ENCODE data around the gene GJA8.

GJA8 gene

DNA sequence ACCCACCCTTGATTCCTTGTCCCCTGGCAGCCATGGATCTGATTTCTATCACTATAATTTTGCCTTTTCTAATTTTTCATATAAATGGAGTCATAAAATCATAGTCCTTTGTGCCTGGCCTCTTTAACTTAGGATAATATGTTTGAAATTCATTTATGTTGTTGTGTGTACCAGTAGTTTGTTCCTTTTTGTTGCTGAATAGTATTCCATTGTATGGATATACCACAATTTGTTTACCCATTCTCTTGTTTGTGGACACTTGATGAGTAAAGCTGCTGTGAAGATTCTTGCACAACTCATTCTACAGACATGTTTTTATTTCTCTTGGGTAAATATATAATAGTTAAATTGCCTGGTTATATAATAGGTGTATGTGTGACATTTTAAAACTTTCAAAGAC, 22.7 kb upstream of the GJA8 start:
- no peaks in the 10 kb centered on the region for H3K27me3 ChIP-seq (ENCODE audit: control insufficient read depth, insufficient read depth, low read length)
- no peak overlapping the region for H3K27ac ChIP-seq
- H3K4me3 ChIP-seq (ENCODE audit: low read depth, low read length) = no peak overlapping the region
- no peaks in the 10 kb centered on the region for H3K9me3 ChIP-seq (ENCODE audit: control insufficient read depth, low read length)
- no peaks in the 10 kb centered on the region for H3K4me1 ChIP-seq
- H3K79me2 ChIP-seq = no peaks in the 10 kb centered on the region
- no peaks in the 10 kb centered on the region for H3K36me3 ChIP-seq (ENCODE audit: control insufficient read depth, insufficient read depth, low read length)
- H3K4me2 ChIP-seq (ENCODE audit: low read length) = no peak overlapping the region
- TF ChIP-seq CTCF (IDR thresholded peaks at IDR 0.05) = no peak
- no peak overlapping the region for H2AFZ ChIP-seq
- no peak overlapping the region for H3K9ac ChIP-seq

GRCh38 chr1:147882535-147882934, 20.1 kb upstream of the GJA8 start:
- H3K27ac ChIP-seq = no peak overlapping the region
- no peak for TF ChIP-seq CTCF (IDR thresholded peaks at IDR 0.05)
- no peaks in the 10 kb centered on the region for H3K36me3 ChIP-seq (ENCODE audit: control insufficient read depth, insufficient read depth, low read length)
- H3K4me1 ChIP-seq = no peaks in the 10 kb centered on the region
- H3K4me3 ChIP-seq (ENCODE audit: low read depth, low read length) = no peak overlapping the region
- no peak overlapping the region for H3K9ac ChIP-seq
- H3K4me2 ChIP-seq (ENCODE audit: low read length) = no peak overlapping the region
- no peaks in the 10 kb centered on the region for H3K79me2 ChIP-seq
- H2AFZ ChIP-seq = no peak overlapping the region
- no peaks in the 10 kb centered on the region for H3K27me3 ChIP-seq (ENCODE audit: control insufficient read depth, insufficient read depth, low read length)
- no peaks in the 10 kb centered on the region for H3K9me3 ChIP-seq (ENCODE audit: control insufficient read depth, low read length)

DNA sequence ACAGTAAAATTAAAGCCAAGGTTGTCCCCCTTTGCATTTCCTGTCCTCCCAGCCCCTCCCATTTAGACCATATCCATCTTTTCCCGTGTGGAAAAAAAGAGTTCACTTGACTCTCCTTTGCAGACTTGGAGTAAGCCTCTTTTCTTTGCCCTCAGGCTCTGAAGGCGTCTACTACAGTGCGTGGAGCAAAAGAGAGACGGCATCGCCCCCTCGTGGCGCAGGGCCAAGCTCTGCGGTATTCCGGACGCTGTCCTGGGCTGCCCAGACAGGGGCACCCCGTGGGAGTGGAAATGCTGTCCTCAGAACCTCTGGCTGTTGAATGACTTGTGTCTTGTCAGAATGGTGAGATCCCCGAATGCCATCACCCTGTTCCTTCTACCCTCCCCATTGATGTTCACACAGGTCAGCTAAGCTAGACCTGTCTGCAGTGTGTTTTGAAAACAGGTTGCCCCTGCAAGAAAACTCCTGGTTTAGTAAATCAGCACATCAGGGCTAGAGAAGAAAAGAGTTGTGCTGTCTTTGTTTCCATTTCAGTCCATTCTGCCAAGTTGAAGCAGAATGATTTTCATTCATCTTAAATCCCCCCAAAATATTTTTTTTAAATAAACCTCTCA, 12.3 kb upstream of the GJA8 start:
- Histone ChIP-seq H3K27me3 (ENCODE audit: control insufficient read depth, insufficient read depth, low read length) (no peaks in the 10 kb centered on the region), H3K4me2 (ENCODE audit: low read length) (no peak overlapping the region), H3K79me2 (no peaks in the 10 kb centered on the region), H2AFZ (no peak overlapping the region), H3K27ac (no peak overlapping the region), H3K4me3 (ENCODE audit: low read depth, low read length) (no peak overlapping the region), H3K9me3 (ENCODE audit: control insufficient read depth, low read length) (no peaks in the 10 kb centered on the region), H3K9ac (no peak overlapping the region), H3K36me3 (ENCODE audit: control insufficient read depth, insufficient read depth, low read length) (no peaks in the 10 kb centered on the region), H3K4me1 (no peaks in the 10 kb centered on the region)
- peak; percentile 45 for TF ChIP-seq CTCF (IDR thresholded peaks at IDR 0.05)

DNA sequence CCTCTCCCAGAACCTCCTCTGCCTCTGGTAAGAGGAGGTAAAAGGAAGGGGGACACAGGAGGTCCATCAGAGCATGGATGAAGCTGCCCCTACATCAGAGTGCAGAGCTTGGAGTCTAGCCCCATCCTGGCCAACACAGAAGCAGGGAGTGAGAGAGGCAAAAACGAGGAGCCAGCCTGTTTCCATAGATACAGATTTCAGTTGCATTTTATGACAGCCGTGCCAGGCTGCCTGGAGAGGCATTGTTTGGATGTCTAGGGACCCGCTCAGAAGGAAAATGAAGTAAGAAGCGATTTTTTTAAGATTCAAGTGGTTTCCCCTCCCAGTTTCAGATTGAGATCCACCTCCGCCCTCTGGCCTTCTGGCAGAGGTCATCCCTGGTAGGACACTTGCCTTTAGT, 11.5 kb upstream of the GJA8 start:
- Histone ChIP-seq H3K27ac (no peak overlapping the region), H3K27me3 (ENCODE audit: control insufficient read depth, insufficient read depth, low read length) (no peaks in the 10 kb centered on the region), H2AFZ (no peak overlapping the region), H3K4me3 (ENCODE audit: low read depth, low read length) (no peak overlapping the region), H3K4me1 (no peaks in the 10 kb centered on the region), H3K79me2 (no peaks in the 10 kb centered on the region), H3K9ac (no peak overlapping the region), H3K4me2 (ENCODE audit: low read length) (no peak overlapping the region), H3K36me3 (ENCODE audit: control insufficient read depth, insufficient read depth, low read length) (no peaks in the 10 kb centered on the region), H3K9me3 (ENCODE audit: control insufficient read depth, low read length) (no peaks in the 10 kb centered on the region)
- TF ChIP-seq CTCF (IDR thresholded peaks at IDR 0.05) = no peak

GRCh38 chr1:147892216-147892615, 10.4 kb upstream of the GJA8 start:
- no peak for TF ChIP-seq CTCF (IDR thresholded peaks at IDR 0.05)
- Histone ChIP-seq H3K4me1 (no peaks in the 10 kb centered on the region), H3K27ac (no peak overlapping the region), H3K36me3 (ENCODE audit: control insufficient read depth, insufficient read depth, low read length) (no peaks in the 10 kb centered on the region), H3K9me3 (ENCODE audit: control insufficient read depth, low read length) (no peaks in the 10 kb centered on the region), H3K27me3 (ENCODE audit: control insufficient read depth, insufficient read depth, low read length) (no peaks in the 10 kb centered on the region), H3K9ac (no peak overlapping the region), H2AFZ (no peak overlapping the region), H3K4me2 (ENCODE audit: low read length) (no peak overlapping the region), H3K79me2 (no peaks in the 10 kb centered on the region), H3K4me3 (ENCODE audit: low read depth, low read length) (no peak overlapping the region)
